Naive thymus-derived CD8-positive, alpha-beta T cell (primary cell): Measurements from ENCODE around the gene GSX2. TPM values are rescaled to one million over a fixed set of nuclear protein-coding genes. Genes with fewer than 3 reads are reported as not detected.
"Not testable (repeated sequence)": the region's sequence is repeated elsewhere in the genome, so short reads cannot be mapped to it uniquely, and the experiment has no call there.

Source experiments
- ATAC-seq, 2 donors: fragments of 150-1000 bp; cut with Tn5 transposase in 1 of 2; sonication (Bioruptor Pico), chemical (Tn5 transposase) in 1 of 2; 1 replicate in 1 of 2; 2 replicates in 1 of 2; pipeline ENCODE4 v1.10.0; 2021; ENCODE audit warnings: mild to moderate bottlenecking in 2 of 2, moderate library complexity in 2 of 2
- POLR2A ChIA-PET: fragments of 350-600 bp; sonication (Branson Sonifier 250); formaldehyde crosslinking; loops from one replicate; lab custom pipeline; 2021; ENCODE audit warnings: antibody characterized with exemption; lab: Charles Lee
- DNase-seq, 10 donors: peaks; one replicate each; pipeline versions ENCODE4 v3.0.0 to v3.0.0-alpha.2; 2020 to 2022
- H3K27ac Mint-ChIP-seq, 10 donors: one replicate each; pipeline ENCODE4 v1.8.0; 2020 to 2022; ENCODE audit warnings: mild to moderate bottlenecking in 10 of 10, mixed read lengths in 10 of 10, moderate library complexity in 4 of 10, inconsistent platforms in 1 of 10
- H3K27me3 Mint-ChIP-seq, 5 donors: one replicate each; pipeline ENCODE4 v1.8.0; 2021 to 2022; ENCODE audit warnings: mixed read lengths in 5 of 5
- H3K36me3 Mint-ChIP-seq, 3 donors: one replicate each; pipeline ENCODE4 v1.8.0; 2020 to 2022; ENCODE audit warnings: mixed read lengths in 3 of 3, mild to moderate bottlenecking in 2 of 3, inconsistent platforms in 1 of 3
- H3K4me1 Mint-ChIP-seq, 4 donors: one replicate each; pipeline ENCODE4 v1.8.0; 2021 to 2022; ENCODE audit warnings: mixed read lengths in 4 of 4
- H3K4me3 Mint-ChIP-seq, 10 donors: one replicate each; pipeline ENCODE4 v1.8.0; 2020 to 2022; ENCODE audit warnings: mild to moderate bottlenecking in 10 of 10, mixed read lengths in 10 of 10, moderate library complexity in 6 of 10, inconsistent platforms in 1 of 10
- H3K9me3 Mint-ChIP-seq, 9 donors: one replicate each; pipeline ENCODE4 v1.8.0; 2020 to 2022; ENCODE audit warnings: mixed read lengths in 9 of 9, mild to moderate bottlenecking in 3 of 9, inconsistent platforms in 1 of 9, moderate library complexity in 1 of 9
- polyA plus RNA-seq, 3 donors: library from polyadenylated mRNA; unstranded; fragments of 300-500 nt; fragmentation: Illumina TruSeq; gene quantifications; one replicate each; pipeline ENCODE4 v1.2.3, GENCODE V29; 2021
- total RNA-seq, 8 experiments: library from RNA in 2 of 8; stranded (reverse) in 2 of 8; gene quantifications; one replicate each; pipeline ENCODE4 v1.2.3 and lab custom pipeline; 2021 to 2026

GSX2 gene
- total and polyA plus RNA-seq, 5 experiments from 2014 or later = not detected

DNA sequence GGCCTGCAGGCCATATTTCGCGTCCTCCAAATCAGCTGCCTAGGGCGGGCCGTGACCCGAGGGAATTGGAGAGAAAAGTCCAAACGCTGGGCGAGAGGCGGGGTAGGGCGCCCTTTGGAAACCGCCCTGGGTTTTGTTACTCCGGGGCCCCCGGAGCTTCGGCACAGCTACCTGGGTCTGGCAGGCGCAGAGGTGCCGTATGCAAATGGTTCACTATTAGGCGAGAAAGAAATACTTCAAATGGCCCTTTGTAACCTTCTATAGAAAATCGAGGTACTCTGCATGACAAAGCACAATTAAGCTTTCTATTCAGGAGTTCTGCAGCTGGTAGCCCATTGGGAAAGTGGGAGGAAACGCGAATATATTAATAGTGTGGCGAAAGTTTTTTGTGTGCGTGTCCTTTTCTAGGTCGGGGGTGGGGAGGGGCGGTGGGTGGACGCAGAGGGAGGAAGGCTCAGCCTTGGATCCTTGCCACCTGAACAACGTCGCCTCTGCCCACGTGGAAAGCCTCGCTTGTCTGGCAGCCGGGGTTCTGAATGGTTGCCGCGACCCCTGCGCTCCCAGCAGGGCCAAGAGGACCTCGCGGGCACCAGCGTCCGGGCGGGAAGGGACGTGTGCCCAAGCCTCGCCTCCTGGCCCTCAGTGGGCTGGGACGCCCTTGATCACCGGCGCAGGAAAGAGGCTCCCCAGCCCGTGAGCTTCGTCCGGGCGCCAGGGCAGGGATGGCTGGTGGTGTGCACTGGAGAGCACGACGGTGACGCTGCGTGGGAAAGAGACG is 9.5 kb downstream of the GSX2 start:
- POLR2A ChIA-PET = no interaction called here
- peaks cover 0 to 2% (median 0%) of the 10 kb centered on the region in 9 donors for H3K9me3 Mint-ChIP-seq

DNA sequence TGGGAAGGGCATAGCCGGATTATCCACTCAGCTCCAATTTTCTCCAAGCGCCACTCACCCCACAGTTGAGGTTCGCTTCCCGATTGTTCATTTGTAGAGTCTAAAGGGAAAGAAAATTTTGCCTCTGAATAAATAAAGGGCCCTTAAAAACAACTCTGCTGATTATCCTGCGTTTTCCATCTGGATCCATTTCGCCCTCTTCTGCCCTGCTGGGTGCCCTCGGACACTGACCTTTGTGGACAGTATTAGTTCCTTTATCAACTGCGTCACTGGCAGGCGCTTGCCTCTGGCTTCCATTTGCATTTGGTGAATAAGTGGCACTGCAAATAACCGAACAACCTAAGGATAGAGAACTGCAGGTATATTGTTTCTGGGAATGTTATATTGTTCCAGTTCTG is 10.1 kb downstream of the GSX2 start:
- peak overlapping the region in 7 of 10 donors; percentile 2 to 59 (median 38) for H3K4me3 Mint-ChIP-seq

More for the DNA sequence above, 9.5 kb downstream of the GSX2 start:
- DNase-seq (no peak), ATAC-seq (peak in 1 of 2 donors; percentile 26)
- peak overlapping the region in 2 of 10 donors; percentile 5 to 40 for H3K27ac Mint-ChIP-seq
- peaks cover 12 to 30% (median 21%) of the 10 kb centered on the region in 4 donors for H3K4me1 Mint-ChIP-seq
- peak overlapping the region in 7 of 10 donors; percentile 19 to 89 (median 53) for H3K4me3 Mint-ChIP-seq
- H3K27me3 Mint-ChIP-seq = peaks cover 49 to 90% (median 75%) of the 10 kb centered on the region in 5 donors
- H3K36me3 Mint-ChIP-seq = no peaks in the 10 kb centered on the region

DNA sequence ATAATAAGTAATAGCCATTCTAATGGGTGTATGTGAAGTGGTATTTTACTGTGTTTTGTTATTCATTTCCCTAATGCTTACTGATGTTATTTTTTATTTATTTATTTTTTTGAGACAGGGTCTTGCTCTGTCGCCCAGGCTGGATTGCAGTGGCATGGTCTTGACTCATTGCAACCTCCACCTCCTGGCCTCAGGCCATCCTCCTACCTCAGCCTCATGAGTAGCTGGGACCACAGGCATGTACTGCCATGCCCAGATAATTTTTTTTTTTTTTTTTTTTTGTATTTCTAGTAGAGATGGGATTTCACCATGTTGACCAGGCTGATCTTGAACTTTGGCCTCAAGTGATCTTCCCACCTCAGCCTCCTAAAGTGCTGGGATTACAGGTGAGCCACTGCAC is 13.2 kb downstream of the GSX2 start:
- Mint-ChIP-seq H3K4me1 (peaks cover 7 to 17% (median 12%) of the 10 kb centered on the region in 4 donors), H3K27me3 (peaks cover 35 to 82% (median 61%) of the 10 kb centered on the region in 5 donors)
- H3K9me3 Mint-ChIP-seq, DNase-seq, POLR2A ChIA-PET, H3K36me3 Mint-ChIP-seq, H3K4me3 Mint-ChIP-seq, ATAC-seq, H3K27ac Mint-ChIP-seq: not testable (repeated sequence)

More for the DNA sequence above, 10.1 kb downstream of the GSX2 start:
- ATAC-seq (no peak), DNase-seq (no peak)
- Mint-ChIP-seq H3K9me3 (peaks cover 0 to 2% (median 0%) of the 10 kb centered on the region in 9 donors), H3K36me3 (peaks cover 0 to under 1% (median 0%) of the 10 kb centered on the region in 3 donors), H3K27ac (peak overlapping the region in 1 of 10 donors; percentile 37), H3K4me1 (peaks cover 12 to 26% (median 19%) of the 10 kb centered on the region in 4 donors), H3K27me3 (peaks cover 44 to 90% (median 74%) of the 10 kb centered on the region in 5 donors)
- POLR2A ChIA-PET = no interaction called here

DNA sequence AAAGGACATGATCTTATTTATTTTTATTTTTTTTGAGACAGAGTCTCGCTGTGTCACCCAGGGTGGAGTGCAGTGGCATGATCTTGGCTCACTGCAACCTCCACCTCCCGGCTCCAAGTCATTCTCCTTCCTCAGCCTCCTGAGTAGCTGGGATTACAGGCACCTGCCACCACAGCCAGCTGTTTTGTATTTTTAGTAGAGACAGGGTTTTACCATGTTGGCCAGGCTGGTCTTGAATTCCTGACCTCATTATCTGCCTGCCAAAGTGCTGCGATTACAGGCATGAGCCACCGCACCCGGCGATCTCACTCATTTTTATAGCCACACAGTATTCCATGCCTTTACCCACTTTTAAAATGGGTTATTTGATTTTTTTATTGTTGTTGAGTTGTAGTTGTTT is 16.3 kb downstream of the GSX2 start:
- H3K4me1 Mint-ChIP-seq, H3K4me3 Mint-ChIP-seq, DNase-seq, H3K9me3 Mint-ChIP-seq, H3K27ac Mint-ChIP-seq, ATAC-seq, POLR2A ChIA-PET, H3K36me3 Mint-ChIP-seq: not testable (repeated sequence)
- peaks cover 15 to 56% (median 36%) of the 10 kb centered on the region in 5 donors for H3K27me3 Mint-ChIP-seq

DNA sequence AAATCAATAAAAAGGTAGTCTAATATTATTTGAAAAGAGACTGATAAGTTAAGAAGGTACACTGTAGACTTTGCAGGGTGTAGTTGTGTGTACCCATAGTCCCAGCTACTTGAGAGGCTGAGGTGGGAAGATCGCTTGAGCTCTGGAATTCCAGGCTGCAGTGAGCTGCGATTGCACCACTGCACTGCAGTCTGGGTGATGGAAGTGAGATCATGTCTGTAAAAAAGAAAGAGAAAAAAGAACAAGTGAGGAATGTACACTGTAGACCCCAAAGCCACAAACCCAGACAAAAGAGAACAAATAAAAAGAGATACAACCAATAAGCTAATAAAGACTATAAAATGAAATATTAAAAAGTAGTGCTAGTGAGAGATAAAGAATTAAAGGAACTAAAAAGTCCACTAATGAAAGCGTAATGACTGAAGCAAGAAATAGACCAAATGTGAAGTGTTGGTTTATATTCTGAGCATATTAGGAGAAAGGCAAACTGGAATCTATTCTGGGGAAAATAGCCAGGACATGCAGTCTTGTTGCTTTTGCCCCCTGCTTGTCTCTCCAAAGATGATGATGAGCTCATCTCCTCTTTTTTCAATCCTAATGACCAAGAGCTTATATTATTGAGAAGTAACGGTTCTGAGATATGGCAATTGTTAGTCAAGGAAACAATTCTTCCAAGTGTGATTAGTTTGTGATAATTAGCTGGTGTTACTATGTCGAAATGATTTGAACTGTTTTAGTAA is 19.1 kb downstream of the GSX2 start:
- no peak for DNase-seq
- H3K27me3 Mint-ChIP-seq = peaks cover 8 to 37% (median 28%) of the 10 kb centered on the region in 5 donors
- H3K27ac Mint-ChIP-seq = no peak overlapping the region
- H3K4me3 Mint-ChIP-seq = no peak overlapping the region
- H3K4me1 Mint-ChIP-seq = no peaks in the 10 kb centered on the region
- POLR2A ChIA-PET = no interaction called here
- H3K36me3 Mint-ChIP-seq = peaks cover 0 to 4% (median 2%) of the 10 kb centered on the region in 3 donors
- H3K9me3 Mint-ChIP-seq = peaks cover 0 to 7% (median 0%) of the 10 kb centered on the region in 9 donors
- no peak for ATAC-seq

DNA sequence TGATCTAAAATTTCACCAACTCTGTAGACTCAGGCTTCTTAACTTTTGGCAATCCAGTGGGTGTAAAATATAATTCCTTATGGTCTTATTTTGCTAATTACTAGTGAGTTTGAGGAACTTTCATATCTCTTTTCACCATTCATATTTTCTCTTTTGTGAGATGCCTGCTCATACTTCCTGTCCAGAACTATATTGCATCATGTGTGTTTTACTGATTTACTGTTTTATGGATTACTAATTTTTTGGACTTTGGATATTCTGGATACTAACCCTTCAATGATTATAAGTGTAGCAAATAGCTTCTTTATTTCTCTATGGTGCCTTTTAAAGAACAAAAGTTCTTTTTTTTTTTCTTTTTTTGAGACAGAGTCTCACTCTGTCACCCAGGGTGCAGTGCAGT is 20.6 kb downstream of the GSX2 start:
- ATAC-seq (no peak), DNase-seq (no peak)
- Mint-ChIP-seq H3K27me3 (peaks cover 4 to 32% (median 27%) of the 10 kb centered on the region in 5 donors), H3K36me3 (peaks cover 0 to 2% (median 0%) of the 10 kb centered on the region in 3 donors), H3K4me3 (no peak overlapping the region), H3K27ac (no peak overlapping the region), H3K9me3 (peaks cover 0 to 1% (median 0%) of the 10 kb centered on the region in 9 donors), H3K4me1 (no peaks in the 10 kb centered on the region)
- POLR2A ChIA-PET = no interaction called here

DNA sequence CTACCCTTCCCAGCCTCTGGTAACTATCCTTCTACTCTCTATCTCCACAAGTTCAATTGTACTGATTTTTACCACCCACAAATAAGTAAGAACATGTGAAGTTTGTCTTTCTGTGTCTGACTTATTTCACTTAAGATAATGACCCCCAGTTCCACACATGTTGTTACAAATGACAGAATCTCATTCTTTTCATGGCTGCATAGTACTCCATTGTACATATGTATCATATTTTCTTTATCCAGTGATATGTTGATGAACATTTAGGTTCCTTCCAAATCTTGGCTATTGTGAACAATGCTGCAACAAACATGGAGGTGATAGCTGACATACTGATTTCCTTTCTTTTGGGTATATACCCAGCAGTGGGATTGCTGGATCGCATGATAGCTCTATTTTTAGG is 27.7 kb downstream of the GSX2 start:
- Mint-ChIP-seq H3K36me3 (peaks cover 0 to 23% (median 12%) of the 10 kb centered on the region in 3 donors), H3K27ac (no peak overlapping the region), H3K9me3 (peaks cover 9 to 24% (median 15%) of the 10 kb centered on the region in 9 donors), H3K4me3 (no peak overlapping the region), H3K27me3 (peaks cover 4 to 25% (median 14%) of the 10 kb centered on the region in 5 donors), H3K4me1 (no peaks in the 10 kb centered on the region)
- DNase-seq (no peak), ATAC-seq (no peak)
- POLR2A ChIA-PET = no interaction called here

DNA sequence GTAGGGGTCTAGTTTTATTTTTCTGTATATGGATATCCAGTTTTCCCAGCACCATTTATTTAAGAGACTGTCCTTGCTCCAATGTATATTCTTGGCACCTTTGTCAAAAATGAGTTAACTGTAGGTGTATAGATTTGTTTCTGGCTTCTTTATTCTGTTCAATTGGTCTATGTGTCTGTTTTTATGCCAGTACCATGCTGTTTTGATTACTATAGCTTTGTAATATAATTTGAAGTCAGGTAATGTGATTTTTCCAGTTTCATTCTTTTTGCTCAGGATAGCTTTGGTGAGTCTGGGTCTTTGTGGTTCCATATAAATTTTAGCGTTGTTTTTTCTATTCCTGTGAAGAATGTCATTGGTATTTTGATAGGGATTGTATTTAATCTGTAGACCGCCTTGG is 28.7 kb downstream of the GSX2 start:
- H3K27me3 Mint-ChIP-seq = peaks cover 9 to 23% (median 15%) of the 10 kb centered on the region in 5 donors

DNA sequence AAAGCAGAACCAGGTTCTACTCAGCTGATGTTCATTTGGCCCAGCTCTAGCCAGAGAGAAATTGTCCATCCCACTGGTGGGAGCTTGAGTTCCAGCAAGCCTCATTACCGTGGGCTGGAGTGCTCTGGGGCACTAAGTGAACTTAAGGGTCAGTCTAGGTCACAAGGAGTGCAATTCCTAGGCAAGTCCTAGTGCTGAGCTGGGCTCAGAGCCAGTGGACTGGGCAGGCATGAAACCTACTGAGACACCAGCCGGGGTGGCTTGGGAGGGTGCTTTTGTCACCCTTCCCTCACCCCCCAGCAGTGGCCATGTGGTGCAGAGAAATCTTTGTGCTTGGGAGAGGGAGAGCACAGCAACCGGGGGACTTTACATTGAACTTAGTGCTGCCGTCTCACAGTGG is 39.4 kb downstream of the GSX2 start:
- peaks cover 0 to 4% (median 0%) of the 10 kb centered on the region in 5 donors for H3K27me3 Mint-ChIP-seq
- no peaks in the 10 kb centered on the region for H3K9me3 Mint-ChIP-seq
- no peak for DNase-seq
- no peak overlapping the region for H3K4me3 Mint-ChIP-seq
- H3K4me1 Mint-ChIP-seq = peaks cover 3 to 11% (median 8%) of the 10 kb centered on the region in 4 donors
- no peaks in the 10 kb centered on the region for H3K36me3 Mint-ChIP-seq
- H3K27ac Mint-ChIP-seq = no peak overlapping the region
- POLR2A ChIA-PET = no interaction called here
- ATAC-seq = no peak

More for the DNA sequence above, 28.7 kb downstream of the GSX2 start:
- H3K4me1 Mint-ChIP-seq, DNase-seq, H3K27ac Mint-ChIP-seq, POLR2A ChIA-PET, H3K4me3 Mint-ChIP-seq, ATAC-seq: not testable (repeated sequence)
- peaks cover 0 to 28% (median 12%) of the 10 kb centered on the region in 3 donors for H3K36me3 Mint-ChIP-seq
- H3K9me3 Mint-ChIP-seq = peaks cover 9 to 24% (median 16%) of the 10 kb centered on the region in 9 donors

DNA sequence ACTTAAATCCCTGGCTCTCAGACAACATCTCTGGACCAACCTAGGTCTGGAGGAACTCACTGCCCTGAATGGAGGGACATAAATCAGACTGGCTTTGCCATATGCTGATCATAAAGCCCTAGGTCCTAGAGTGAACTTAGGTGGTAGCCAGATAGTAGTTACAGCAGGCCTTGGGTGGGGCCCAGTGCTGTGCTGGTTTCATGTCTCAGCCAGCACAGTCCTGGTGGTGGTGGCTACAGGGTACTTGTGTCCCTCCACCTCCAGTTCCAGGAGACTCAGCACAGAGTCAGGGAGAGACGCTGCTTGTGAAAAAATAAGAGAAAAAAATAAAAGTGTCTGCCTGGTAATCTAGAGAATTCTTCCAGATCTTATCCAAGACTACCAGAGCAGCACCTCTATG is 40.3 kb downstream of the GSX2 start:
- DNase-seq (no peak), ATAC-seq (no peak)
- peaks cover 0 to 4% (median 0%) of the 10 kb centered on the region in 5 donors for H3K27me3 Mint-ChIP-seq
- no peaks in the 10 kb centered on the region for H3K9me3 Mint-ChIP-seq
- no peak overlapping the region for H3K27ac Mint-ChIP-seq
- no peaks in the 10 kb centered on the region for H3K36me3 Mint-ChIP-seq
- peaks cover 6 to 20% (median 17%) of the 10 kb centered on the region in 4 donors for H3K4me1 Mint-ChIP-seq
- POLR2A ChIA-PET = no interaction called here
- no peak overlapping the region for H3K4me3 Mint-ChIP-seq

DNA sequence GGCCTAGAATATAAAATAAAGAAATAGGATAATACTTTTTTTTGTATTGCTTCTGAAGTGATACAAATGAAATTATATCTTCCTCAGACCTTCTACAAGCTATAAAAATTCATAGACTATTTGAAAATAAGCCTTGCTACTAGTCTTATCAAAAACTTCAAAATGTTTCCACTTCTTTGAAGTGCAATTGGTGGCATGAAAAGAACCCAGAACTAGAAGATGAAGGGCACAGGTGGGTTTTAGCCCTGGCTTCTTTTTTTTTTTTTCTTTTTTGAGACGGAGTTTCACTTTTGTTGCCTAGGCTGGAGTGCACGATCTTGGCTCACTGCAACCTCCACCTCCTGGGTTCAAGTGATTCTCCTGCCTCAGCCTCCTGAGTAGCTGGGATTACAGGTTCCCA is 44.2 kb downstream of the GSX2 start:
- peak overlapping the region in 6 of 10 donors; percentile 17 to 80 (median 46) for H3K27ac Mint-ChIP-seq
- peak overlapping the region in 8 of 10 donors; percentile 3 to 55 (median 28) for H3K4me3 Mint-ChIP-seq
- H3K27me3 Mint-ChIP-seq = peaks cover 0 to 13% (median 0%) of the 10 kb centered on the region in 5 donors
- DNase-seq (peak in 2 of 10 donors; percentile 11 to 19), ATAC-seq (peak in 1 of 2 donors; percentile 45)
- POLR2A ChIA-PET = no interaction called here
- H3K4me1 Mint-ChIP-seq = peaks cover 6 to 23% (median 20%) of the 10 kb centered on the region in 4 donors
- H3K36me3 Mint-ChIP-seq = peaks cover 0 to 4% (median 0%) of the 10 kb centered on the region in 3 donors
- H3K9me3 Mint-ChIP-seq = peaks cover 0 to 5% (median 0%) of the 10 kb centered on the region in 9 donors

DNA sequence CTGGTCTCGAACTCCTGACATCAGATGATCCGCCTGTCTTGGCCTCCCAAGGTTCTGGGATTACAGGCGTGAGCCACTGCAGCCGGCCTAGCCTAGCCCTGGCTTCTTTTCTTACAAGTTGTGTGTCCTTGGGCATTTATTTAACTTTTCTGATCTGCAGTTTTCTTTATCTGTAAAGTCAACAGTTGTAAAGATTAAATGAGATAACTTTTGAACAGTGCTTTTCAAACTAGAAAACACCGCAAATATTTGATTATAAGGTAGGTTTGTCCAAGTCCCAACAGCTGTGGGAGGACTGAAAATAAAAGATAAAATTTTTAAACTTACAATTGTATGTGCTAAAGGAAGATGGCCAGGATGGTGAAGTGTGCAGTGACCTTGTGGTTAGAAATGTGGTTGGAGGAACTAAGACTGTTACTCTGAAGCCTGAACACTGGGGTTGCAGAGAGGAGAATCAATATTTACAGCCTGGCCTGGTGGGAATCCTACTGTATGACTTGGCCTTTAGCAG is 44.8 kb downstream of the GSX2 start:
- peaks cover 0 to 6% (median 0%) of the 10 kb centered on the region in 9 donors for H3K9me3 Mint-ChIP-seq
- peak overlapping the region in 9 of 10 donors; percentile 3 to 55 (median 23) for H3K4me3 Mint-ChIP-seq
- POLR2A ChIA-PET = no interaction called here
- H3K27me3 Mint-ChIP-seq = peaks cover 0 to 15% (median under 1%) of the 10 kb centered on the region in 5 donors
- peaks cover 6 to 23% (median 20%) of the 10 kb centered on the region in 4 donors for H3K4me1 Mint-ChIP-seq
- ATAC-seq = peak in 1 of 2 donors; percentile 71
- H3K27ac Mint-ChIP-seq = peak overlapping the region in 6 of 10 donors; percentile 3 to 80 (median 28)
- peaks cover 0 to 4% (median 0%) of the 10 kb centered on the region in 3 donors for H3K36me3 Mint-ChIP-seq
- peak in 2 of 10 donors; percentile 8 to 11 for DNase-seq
